GM23338 (cell line): ENCODE measurements around the gene CPT2. TPM values are rescaled to one million over a fixed set of nuclear protein-coding genes. Genes with fewer than 3 reads are reported as not detected.

Experiments
- ATAC-seq: fragments of 200-7000 bp; cut with Tn5 transposase; 3 replicates; pipeline ENCODE4 v1.9.1; 2020
- DNase-seq: peaks from one replicate; pipeline ENCODE4 v3.0.0-alpha.2; 2015; ENCODE audit warnings: low spot score
- H2AFZ ChIP-seq: fragments of 200-600 bp; sonication (generic); 2 replicates; pipeline ENCODE4 v1.8.0; 2016; ENCODE audit warnings: antibody characterized with exemption, mild to moderate bottlenecking, moderate library complexity
- H3F3A ChIP-seq: fragments of 200-600 bp; sonication (generic); replicated peaks from 2 replicates; pipeline ENCODE4 v1.8.0; 2017; ENCODE audit warnings: antibody characterized with exemption, mixed run types, low read depth
- H3K27ac ChIP-seq: fragments of 200-600 bp; sonication (generic); 2 replicates; pipeline ENCODE4 v1.6.1; 2016; ENCODE audit warnings: low read depth
- H3K27me3 ChIP-seq: fragments of 200-600 bp; sonication (generic); 2 replicates; pipeline ENCODE4 v1.8.0; 2016; ENCODE audit warnings: mild to moderate bottlenecking, mixed run types, moderate library complexity; ENCODE audit not compliant: insufficient read depth
- H3K36me3 ChIP-seq: fragments of 200-600 bp; sonication (generic); 2 replicates; pipeline ENCODE4 v1.8.0; 2016; ENCODE audit warnings: mild to moderate bottlenecking; ENCODE audit not compliant: insufficient read depth
- H3K4me1 ChIP-seq: fragments of 200-600 bp; sonication (generic); 2 replicates; pipeline ENCODE4 v1.8.0; 2016; ENCODE audit warnings: mild to moderate bottlenecking, moderate library complexity; ENCODE audit not compliant: insufficient read depth
- H3K4me2 ChIP-seq: fragments of 200-600 bp; sonication (generic); 2 replicates; pipeline ENCODE4 v1.7.1; 2017; ENCODE audit warnings: mixed run types
- H3K4me3 ChIP-seq: fragments of 200-600 bp; sonication (generic); 2 replicates; pipeline ENCODE4 v1.6.1; 2016; ENCODE audit warnings: mixed run types
- H3K79me2 ChIP-seq: fragments of 200-600 bp; sonication (generic); replicated peaks from 2 replicates; pipeline ENCODE4 v1.8.0; 2017; ENCODE audit warnings: mild to moderate bottlenecking; ENCODE audit not compliant: insufficient read depth
- H3K9me2 ChIP-seq: fragments of 200-600 bp; sonication (generic); 2 replicates; pipeline ENCODE4 v1.8.0; 2017; ENCODE audit not compliant: insufficient read depth
- H4K20me1 ChIP-seq: fragments of 200-600 bp; sonication (generic); replicated peaks from 2 replicates; pipeline ENCODE4 v1.8.0; 2017; ENCODE audit warnings: mild to moderate bottlenecking; ENCODE audit not compliant: insufficient read depth
- H3K27ac Mint-ChIP-seq: 2 replicates; pipeline ENCODE4 v1.8.0; 2020; ENCODE audit warnings: inconsistent platforms, mild to moderate bottlenecking, moderate library complexity, mixed read lengths
- H3K27me3 Mint-ChIP-seq: 3 replicates; pipeline ENCODE4 v1.8.0; 2022; ENCODE audit warnings: low read depth, mild to moderate bottlenecking, moderate library complexity, mixed read lengths, inconsistent platforms; ENCODE audit not compliant: insufficient read depth, poor library complexity
- H3K36me3 Mint-ChIP-seq: 3 replicates; pipeline ENCODE4 v1.8.0; 2021; ENCODE audit warnings: low read depth, mild to moderate bottlenecking, inconsistent platforms, moderate library complexity, mixed read lengths
- H3K4me1 Mint-ChIP-seq: 3 replicates; pipeline ENCODE4 v1.8.0; 2020; ENCODE audit warnings: mild to moderate bottlenecking, inconsistent platforms, mixed read lengths
- H3K4me3 Mint-ChIP-seq: 3 replicates; pipeline ENCODE4 v1.8.0; 2021; ENCODE audit warnings: moderate library complexity, mild to moderate bottlenecking, inconsistent platforms, mixed read lengths
- H3K9me3 Mint-ChIP-seq: 3 replicates; pipeline ENCODE4 v1.8.0; 2020; ENCODE audit warnings: moderate library complexity, mild to moderate bottlenecking, inconsistent platforms, mixed read lengths
- CREB1 ChIP-seq: fragments of 250-450 bp; sonication (Bioruptor Pico); IDR thresholded peaks from 2 replicates; pipeline ENCODE4 v1.5.0; 2020; ENCODE audit warnings: low read depth, mild to moderate bottlenecking, moderate library complexity
- EZH2 ChIP-seq: fragments of 200-600 bp; sonication (generic); IDR thresholded peaks from one replicate; pipeline ENCODE4 v1.8.0; 2017; ENCODE audit warnings: antibody characterized with exemption, mild to moderate bottlenecking, low read depth; ENCODE audit not compliant: unreplicated experiment
- EZH2phosphoT487 ChIP-seq: fragments of 200-600 bp; sonication (generic); IDR thresholded peaks from one replicate; pipeline ENCODE4 v1.8.1; 2018; ENCODE audit warnings: antibody characterized with exemption; ENCODE audit not compliant: unreplicated experiment
- JUNB ChIP-seq: IDR thresholded peaks from one replicate; pipeline ENCODE4 v1.6.1; 2016; ENCODE audit warnings: antibody characterized with exemption; ENCODE audit not compliant: unreplicated experiment
- NANOG ChIP-seq: IDR thresholded peaks from 2 replicates; pipeline ENCODE4 v1.6.1; 2016; ENCODE audit warnings: antibody characterized with exemption, borderline replicate concordance
- POLR2AphosphoS5 ChIP-seq: IDR thresholded peaks from 2 replicates; pipeline ENCODE4 v1.6.1; 2016; ENCODE audit warnings: antibody characterized with exemption, low read depth
- STAT1 ChIP-seq: IDR thresholded peaks from one replicate; pipeline ENCODE4 v1.6.1; 2016; ENCODE audit warnings: antibody characterized with exemption; ENCODE audit not compliant: unreplicated experiment
- ZNF114 ChIP-seq: fragments of 250-450 bp; sonication (Bioruptor Pico); IDR thresholded peaks from 2 replicates; pipeline ENCODE4 v1.5.0; 2020; ENCODE audit warnings: mild to moderate bottlenecking, moderate library complexity
- ZNF331 ChIP-seq: fragments of 250-450 bp; sonication (Bioruptor Pico); IDR thresholded peaks from 2 replicates; pipeline ENCODE4 v1.5.0; 2020; ENCODE audit warnings: low read depth, mild to moderate bottlenecking, moderate library complexity
- polyA plus RNA-seq: library from polyadenylated mRNA; unstranded; fragments of >200 nt; fragmentation: Nextera tagmentation; extraction: Ambion mirVana; gene quantifications from 2 replicates; pipeline ENCODE4 v1.2.1, GENCODE V29; 2016
- total RNA-seq: library from RNA; depleted of rRNA; stranded (reverse); fragments of >200 nt; shearing (Covaris generic); gene quantifications from 2 replicates; pipeline ENCODE4 v1.2.3, GENCODE V29; 2014
- TF ChIP-seq, protein P1 (sequence below), 2 experiments: fragments of 200-600 bp in 1 of 2; sonication (generic) in 1 of 2; conservative IDR thresholded peaks; 2 replicates each; pipeline versions ENCODE4 v1.5.1 to v1.6.1; 2016 to 2017; ENCODE audit warnings: antibody characterized with exemption in 2 of 2, low read depth in 2 of 2, mild to moderate bottlenecking in 2 of 2, moderate library complexity in 1 of 2
- TF ChIP-seq, protein P2 (sequence below): IDR thresholded peaks from 2 replicates; pipeline ENCODE4 v1.6.1; 2016; ENCODE audit warnings: antibody characterized with exemption

CPT2 gene
- total and polyA plus RNA-seq, 2 experiments from 2014 or later, result 11.2 to 30.6 TPM

DNA sequence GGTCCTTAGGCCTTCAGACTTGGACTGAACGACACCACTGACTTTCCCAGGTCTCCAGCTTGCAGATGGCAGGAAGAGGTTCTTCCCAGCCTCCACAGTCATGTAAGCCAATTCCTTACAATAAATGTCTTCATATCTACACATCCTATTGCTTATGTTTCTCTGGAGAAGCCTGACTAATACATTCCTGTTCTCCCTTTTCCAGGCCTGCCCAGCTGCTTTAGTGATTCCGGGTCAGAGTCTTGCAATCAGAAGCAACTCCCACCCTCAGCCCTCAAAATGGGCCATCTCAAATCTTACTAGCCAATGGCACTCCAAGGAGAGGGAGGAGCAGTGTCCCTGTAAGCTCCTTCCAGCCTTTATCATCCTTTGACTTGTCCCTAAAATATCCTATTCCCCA is 16.4 kb upstream of the CPT2 start (continued):
- TF ChIP-seq, protein P1, sequence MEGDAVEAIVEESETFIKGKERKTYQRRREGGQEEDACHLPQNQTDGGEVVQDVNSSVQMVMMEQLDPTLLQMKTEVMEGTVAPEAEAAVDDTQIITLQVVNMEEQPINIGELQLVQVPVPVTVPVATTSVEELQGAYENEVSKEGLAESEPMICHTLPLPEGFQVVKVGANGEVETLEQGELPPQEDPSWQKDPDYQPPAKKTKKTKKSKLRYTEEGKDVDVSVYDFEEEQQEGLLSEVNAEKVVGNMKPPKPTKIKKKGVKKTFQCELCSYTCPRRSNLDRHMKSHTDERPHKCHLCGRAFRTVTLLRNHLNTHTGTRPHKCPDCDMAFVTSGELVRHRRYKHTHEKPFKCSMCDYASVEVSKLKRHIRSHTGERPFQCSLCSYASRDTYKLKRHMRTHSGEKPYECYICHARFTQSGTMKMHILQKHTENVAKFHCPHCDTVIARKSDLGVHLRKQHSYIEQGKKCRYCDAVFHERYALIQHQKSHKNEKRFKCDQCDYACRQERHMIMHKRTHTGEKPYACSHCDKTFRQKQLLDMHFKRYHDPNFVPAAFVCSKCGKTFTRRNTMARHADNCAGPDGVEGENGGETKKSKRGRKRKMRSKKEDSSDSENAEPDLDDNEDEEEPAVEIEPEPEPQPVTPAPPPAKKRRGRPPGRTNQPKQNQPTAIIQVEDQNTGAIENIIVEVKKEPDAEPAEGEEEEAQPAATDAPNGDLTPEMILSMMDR (conservative IDR thresholded peaks at IDR 0.05; ENCODE audit: low read depth in 2 of 2), result no peak
- TF ChIP-seq EZH2phosphoT487, result no peak

DNA sequence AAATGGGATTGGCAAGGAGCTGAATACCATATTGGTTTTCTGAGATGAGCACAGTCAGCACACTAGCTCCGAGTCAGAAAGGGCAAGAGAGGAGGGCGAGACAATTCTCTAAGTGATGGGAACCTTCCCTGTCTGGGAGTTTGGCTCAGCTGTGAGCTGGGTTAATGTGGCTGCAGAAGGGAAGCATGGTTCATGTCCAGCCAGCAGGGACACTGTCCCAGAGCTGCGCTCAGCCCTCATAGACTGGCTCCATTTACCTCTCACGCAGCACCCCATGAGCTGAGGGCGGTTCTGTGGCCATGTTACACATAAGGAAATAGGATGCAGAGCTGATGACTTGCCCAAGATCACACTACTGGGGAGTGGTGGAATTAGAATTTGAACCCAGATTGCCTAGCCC is 15.7 kb upstream of the CPT2 start:
- no peaks in the 10 kb centered on the region for H3K36me3 Mint-ChIP-seq
- H3K36me3 ChIP-seq, result no peaks in the 10 kb centered on the region
- no peak overlapping the region for H3K4me3 Mint-ChIP-seq
- H3K27me3 Mint-ChIP-seq, result peaks cover 2% of the 10 kb centered on the region
- no peak overlapping the region for H2AFZ ChIP-seq
- ATAC-seq (no peak), DNase-seq (no peak)
- H3K4me2 ChIP-seq, result no peak overlapping the region
- no peaks in the 10 kb centered on the region for H3K9me3 Mint-ChIP-seq
- peaks cover under 1% of the 10 kb centered on the region for H3K4me1 Mint-ChIP-seq
- H4K20me1 ChIP-seq, result no peaks in the 10 kb centered on the region
- H3K27ac Mint-ChIP-seq, result no peak overlapping the region
- H3K4me3 ChIP-seq, result no peak overlapping the region
- H3K79me2 ChIP-seq, result no peaks in the 10 kb centered on the region
- no peaks in the 10 kb centered on the region for H3K27me3 ChIP-seq
- no peaks in the 10 kb centered on the region for H3K4me1 ChIP-seq
- no peaks in the 10 kb centered on the region for H3K9me2 ChIP-seq
- H3F3A ChIP-seq, result no peaks in the 10 kb centered on the region
- no peak for TF ChIP-seq ZNF331 (CRISPR knock-in tag)
- TF ChIP-seq POLR2AphosphoS5, result no peak
- TF ChIP-seq JUNB, result no peak
- TF ChIP-seq, protein P1 (conservative IDR thresholded peaks at IDR 0.05; ENCODE audit: low read depth in 2 of 2), result no peak
- no peak for TF ChIP-seq CREB1 (CRISPR knock-in tag)
- no peak for TF ChIP-seq STAT1
- TF ChIP-seq NANOG, result no peak
- TF ChIP-seq EZH2phosphoT487, result no peak
- TF ChIP-seq ZNF114 (CRISPR knock-in tag), result no peak
- no peak for TF ChIP-seq EZH2
- TF ChIP-seq, protein P2, sequence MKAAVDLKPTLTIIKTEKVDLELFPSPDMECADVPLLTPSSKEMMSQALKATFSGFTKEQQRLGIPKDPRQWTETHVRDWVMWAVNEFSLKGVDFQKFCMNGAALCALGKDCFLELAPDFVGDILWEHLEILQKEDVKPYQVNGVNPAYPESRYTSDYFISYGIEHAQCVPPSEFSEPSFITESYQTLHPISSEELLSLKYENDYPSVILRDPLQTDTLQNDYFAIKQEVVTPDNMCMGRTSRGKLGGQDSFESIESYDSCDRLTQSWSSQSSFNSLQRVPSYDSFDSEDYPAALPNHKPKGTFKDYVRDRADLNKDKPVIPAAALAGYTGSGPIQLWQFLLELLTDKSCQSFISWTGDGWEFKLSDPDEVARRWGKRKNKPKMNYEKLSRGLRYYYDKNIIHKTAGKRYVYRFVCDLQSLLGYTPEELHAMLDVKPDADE, result no peak
- no peak overlapping the region for H3K27ac ChIP-seq
